ENCODE results near the gene TMX1.
"Not testable (repeated sequence)": the region's sequence is repeated elsewhere in the genome, so short reads cannot be mapped to it uniquely, and the experiment has no call there.

Gene TMX1

GRCh38 chr14:51239813-51240803 lies at the start of gene TMX1:
Gene TMX1, plus strand, starts transcription at chr14:51240247. Its CDS starts 46 bp downstream, at chr14:51240293.
- intact Hi-C loops (cut with DNase I) = no loop called here
- DNase-seq = peak; percentile 89 to 99 (median 94)

GRCh38 chr14:51201890-51202289 lies 38.2 kb upstream of the TMX1 start:
- intact Hi-C loops (cut with DNase I) = no loop called here
- DNase-seq = no peak

- DNase-seq = no peak
- intact Hi-C loops (cut with DNase I) = no loop called here
Measured at GRCh38 chr14:51202914-51203665, 37.0 kb upstream of the TMX1 start.

- intact Hi-C loops (cut with DNase I) = no loop called here
Measured at GRCh38 chr14:51203881-51204280, 36.2 kb upstream of the TMX1 start.

GRCh38 chr14:51205486-51205885 lies 34.6 kb upstream of the TMX1 start:
- no peak for DNase-seq
- intact Hi-C loops (cut with DNase I) = no loop called here

More at GRCh38 chr14:51203881-51204280, 36.2 kb upstream of the TMX1 start:
- no peak for DNase-seq

- no peak for DNase-seq
- intact Hi-C loops (cut with DNase I) = no loop called here
Measured at GRCh38 chr14:51206462-51206861, 33.6 kb upstream of the TMX1 start.

- intact Hi-C loops (cut with DNase I) = no loop called here
- DNase-seq = no peak
Measured at GRCh38 chr14:51207621-51208020, 32.4 kb upstream of the TMX1 start.

- intact Hi-C loops (cut with DNase I) = no loop called here
- DNase-seq = no peak
Measured at GRCh38 chr14:51208982-51209381, 31.1 kb upstream of the TMX1 start.

GRCh38 chr14:51209457-51209856 lies 30.6 kb upstream of the TMX1 start:
- DNase-seq = no peak
- intact Hi-C loops (cut with DNase I) = no loop called here

- DNase-seq = no peak
- intact Hi-C loops (cut with DNase I) = no loop called here
Measured at GRCh38 chr14:51210594-51210993, 29.5 kb upstream of the TMX1 start.

- DNase-seq = no peak
- intact Hi-C loops (cut with DNase I) = no loop called here
Measured at GRCh38 chr14:51211149-51211548, 28.9 kb upstream of the TMX1 start.

- intact Hi-C loops (cut with DNase I) = loop anchor here (2.0 kb wide), 1 partner anchor 122 kb away; the partner anchor contains the start of gene TRIM9
- DNase-seq = no peak
Measured at GRCh38 chr14:51216602-51217001, 23.4 kb upstream of the TMX1 start.

- intact Hi-C loops (cut with DNase I) = loop anchor here (2.0 kb wide), 1 partner anchor 265 kb away; no protein-coding TSS in a partner anchor
- no peak for DNase-seq
Measured at GRCh38 chr14:51219473-51220448, 20.3 kb upstream of the TMX1 start.

- intact Hi-C loops (cut with DNase I); DNase-seq: not testable (repeated sequence)
Measured at GRCh38 chr14:51223463-51223862, 16.6 kb upstream of the TMX1 start.

GRCh38 chr14:51224551-51224950 lies 15.5 kb upstream of the TMX1 start:
- intact Hi-C loops (cut with DNase I) = no loop called here
- no peak for DNase-seq

GRCh38 chr14:51225751-51226150 lies 14.3 kb upstream of the TMX1 start:
- no peak for DNase-seq

GRCh38 chr14:51228391-51228790 lies 11.7 kb upstream of the TMX1 start:
- no peak for DNase-seq
- intact Hi-C loops (cut with DNase I) = no loop called here

More at GRCh38 chr14:51225751-51226150, 14.3 kb upstream of the TMX1 start:
- intact Hi-C loops (cut with DNase I) = no loop called here

GRCh38 chr14:51228890-51229289 lies 11.2 kb upstream of the TMX1 start:
- DNase-seq = no peak
- intact Hi-C loops (cut with DNase I) = no loop called here

- intact Hi-C loops (cut with DNase I) = no loop called here
- no peak for DNase-seq
Measured at GRCh38 chr14:51236314-51236713, 3.7 kb upstream of the TMX1 start.

- no peak for DNase-seq
- intact Hi-C loops (cut with DNase I) = no loop called here
Measured at GRCh38 chr14:51240804-51241380, 845 bp downstream of the TMX1 start.
